ENCODE results near the gene PLCB2. TPM values are rescaled to one million over a fixed set of nuclear protein-coding genes. Genes with fewer than 3 reads are reported as not detected.
A peak's percentile ranks its signal among the peaks of the same experiment; 100 is the strongest.

PLCB2 gene
- total and polyA plus RNA-seq, 2 donors = 26.5 to 125 TPM

GRCh38 chr15:40275954-40276353 is 31.8 kb downstream of the PLCB2 start:
- Histone ChIP-seq H3K27me3 (ENCODE audit: control insufficient read depth in 2 of 2, insufficient read depth in 1 of 2, low read length in 1 of 2) (peaks cover 29 to 52% of the 10 kb centered on the region in 2 donors), H3K36me3 (ENCODE audit: control insufficient read depth in 2 of 2, insufficient read depth in 2 of 2, low read length in 1 of 2) (no peaks in the 10 kb centered on the region), H3K4me1 (ENCODE audit: control insufficient read depth in 2 of 2, insufficient read depth in 2 of 2, low read length in 2 of 2) (peaks cover 0 to 21% of the 10 kb centered on the region in 2 donors), H3K4me3 (ENCODE audit: low read length in 2 of 2) (no peak overlapping the region), H3K27ac (ENCODE audit: low read depth in 1 of 2, low read length in 1 of 2) (no peak overlapping the region), H3K9me3 (ENCODE audit: control insufficient read depth in 2 of 2, insufficient read depth in 1 of 2, low read length in 1 of 2) (no peaks in the 10 kb centered on the region)
- 99% methylated on average over 7 of the region's 7 CpGs for WGBS
- no peak for DNase-seq (ENCODE audit: low read depth in 6 of 9, low spot score in 9 of 9)

GRCh38 chr15:40275523-40275922 is 32.2 kb downstream of the PLCB2 start:
- no peak overlapping the region for H3K27ac ChIP-seq (ENCODE audit: low read depth in 1 of 2, low read length in 1 of 2)
- peaks cover 0 to 19% of the 10 kb centered on the region in 2 donors for H3K4me1 ChIP-seq (ENCODE audit: control insufficient read depth in 2 of 2, insufficient read depth in 2 of 2, low read length in 2 of 2)
- peaks cover 24 to 48% of the 10 kb centered on the region in 2 donors for H3K27me3 ChIP-seq (ENCODE audit: control insufficient read depth in 2 of 2, insufficient read depth in 1 of 2, low read length in 1 of 2)
- no peaks in the 10 kb centered on the region for H3K9me3 ChIP-seq (ENCODE audit: control insufficient read depth in 2 of 2, insufficient read depth in 1 of 2, low read length in 1 of 2)
- no peak overlapping the region for H3K4me3 ChIP-seq (ENCODE audit: low read length in 2 of 2)
- no peak for DNase-seq (ENCODE audit: low read depth in 6 of 9, low spot score in 9 of 9)
- 78% methylated on average over 5 of the region's 5 CpGs for WGBS
- no peaks in the 10 kb centered on the region for H3K36me3 ChIP-seq (ENCODE audit: control insufficient read depth in 2 of 2, insufficient read depth in 2 of 2, low read length in 1 of 2)

DNA sequence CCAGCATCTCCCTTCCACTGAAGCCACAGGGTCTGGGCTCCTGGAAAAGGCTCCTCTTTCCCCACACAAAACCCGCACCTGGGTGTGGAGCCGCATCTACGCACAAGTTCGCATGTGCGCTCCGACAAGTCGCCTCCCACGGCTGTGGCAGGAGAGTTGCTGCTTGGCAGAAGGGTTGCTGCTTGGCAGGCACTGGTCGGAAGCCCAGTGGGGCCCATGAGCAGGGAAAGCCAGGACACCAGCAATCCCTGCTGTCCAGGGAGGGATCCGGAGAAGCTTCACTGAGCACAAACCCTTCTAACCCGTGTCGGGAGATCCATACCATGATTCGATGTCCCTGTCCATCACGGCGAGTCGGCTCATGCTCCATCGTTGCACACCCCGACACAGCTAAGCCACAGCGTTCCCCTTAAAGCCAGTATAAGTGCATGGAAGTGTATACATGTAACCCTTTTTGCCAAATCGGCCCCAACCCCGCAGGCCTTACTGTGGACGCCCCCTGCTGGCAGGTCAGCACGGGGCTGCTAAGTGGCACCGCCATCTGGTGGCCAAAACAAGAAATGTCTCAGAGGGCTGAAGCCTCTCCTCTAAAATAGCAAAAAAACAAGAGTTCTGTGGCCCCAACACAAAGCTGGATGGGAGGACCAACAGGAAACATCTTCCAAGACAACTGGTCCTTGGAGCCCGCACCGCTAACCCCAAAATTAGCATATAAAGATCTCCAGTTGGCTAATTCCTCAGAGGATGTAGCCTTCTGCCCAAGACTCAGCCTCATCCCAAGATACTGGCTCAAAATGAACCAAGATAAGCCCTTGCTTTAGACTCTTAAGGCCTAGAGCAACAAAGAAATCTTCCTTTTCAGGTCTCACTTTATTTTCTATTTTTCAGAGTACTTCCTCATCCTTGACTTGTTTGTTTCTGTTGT is 33.1 kb downstream of the PLCB2 start:
- Histone ChIP-seq H3K36me3 (ENCODE audit: control insufficient read depth in 2 of 2, insufficient read depth in 2 of 2, low read length in 1 of 2) (no peaks in the 10 kb centered on the region), H3K27me3 (ENCODE audit: control insufficient read depth in 2 of 2, insufficient read depth in 1 of 2, low read length in 1 of 2) (peaks cover 15 to 39% of the 10 kb centered on the region in 2 donors), H3K9me3 (ENCODE audit: control insufficient read depth in 2 of 2, insufficient read depth in 1 of 2, low read length in 1 of 2) (no peaks in the 10 kb centered on the region), H3K4me1 (ENCODE audit: control insufficient read depth in 2 of 2, insufficient read depth in 2 of 2, low read length in 2 of 2) (peaks cover 0 to 18% of the 10 kb centered on the region in 2 donors), H3K4me3 (ENCODE audit: low read length in 2 of 2) (no peak overlapping the region), H3K27ac (ENCODE audit: low read depth in 1 of 2, low read length in 1 of 2) (no peak overlapping the region)
- DNase-seq (ENCODE audit: low read depth in 6 of 9, low spot score in 9 of 9) = peak; percentile 64 to 90 (median 81)
- WGBS = 59% methylated on average over 26 of the region's 26 CpGs

- Histone ChIP-seq H3K27me3 (ENCODE audit: control insufficient read depth in 2 of 2, insufficient read depth in 1 of 2, low read length in 1 of 2) (peaks cover 7 to 27% of the 10 kb centered on the region in 2 donors), H3K4me3 (ENCODE audit: low read length in 2 of 2) (no peak overlapping the region), H3K4me1 (ENCODE audit: control insufficient read depth in 2 of 2, insufficient read depth in 2 of 2, low read length in 2 of 2) (peaks cover 0 to 12% of the 10 kb centered on the region in 2 donors), H3K36me3 (ENCODE audit: control insufficient read depth in 2 of 2, insufficient read depth in 2 of 2, low read length in 1 of 2) (no peaks in the 10 kb centered on the region), H3K27ac (ENCODE audit: low read depth in 1 of 2, low read length in 1 of 2) (no peak overlapping the region), H3K9me3 (ENCODE audit: control insufficient read depth in 2 of 2, insufficient read depth in 1 of 2, low read length in 1 of 2) (no peaks in the 10 kb centered on the region)
- 95% methylated on average over 9 of the region's 9 CpGs for whole genome bisulfite sequencing
- no peak for DNase-seq (ENCODE audit: low read depth in 6 of 9, low spot score in 9 of 9)
Measured at GRCh38 chr15:40273428-40273827, 34.3 kb downstream of the PLCB2 start.

DNA sequence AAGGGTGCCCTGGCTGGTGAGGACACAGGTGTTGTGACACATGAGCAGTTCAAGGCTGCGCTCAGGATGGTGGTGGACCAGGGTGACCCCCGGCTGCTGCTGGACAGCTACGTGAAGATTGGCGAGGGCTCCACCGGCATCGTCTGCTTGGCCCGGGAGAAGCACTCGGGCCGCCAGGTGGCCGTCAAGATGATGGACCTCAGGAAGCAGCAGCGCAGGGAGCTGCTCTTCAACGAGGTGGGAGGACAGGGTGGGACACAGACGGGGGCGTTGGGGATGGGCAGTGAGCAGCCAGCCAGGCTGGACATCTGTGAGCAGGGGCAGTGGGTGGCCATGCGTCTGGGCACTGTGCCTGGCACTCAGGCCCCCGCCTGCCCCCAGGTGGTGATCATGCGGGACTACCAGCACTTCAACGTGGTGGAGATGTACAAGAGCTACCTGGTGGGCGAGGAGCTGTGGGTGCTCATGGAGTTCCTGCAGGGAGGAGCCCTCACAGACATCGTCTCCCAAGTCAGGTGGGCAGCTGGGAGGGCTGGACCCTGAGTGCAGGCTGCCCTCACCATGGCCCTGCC is 35.2 kb downstream of the PLCB2 start:
- H3K36me3 ChIP-seq (ENCODE audit: control insufficient read depth in 2 of 2, insufficient read depth in 2 of 2, low read length in 1 of 2) = no peaks in the 10 kb centered on the region
- H3K4me3 ChIP-seq (ENCODE audit: low read length in 2 of 2) = no peak overlapping the region
- no peak overlapping the region for H3K27ac ChIP-seq (ENCODE audit: low read depth in 1 of 2, low read length in 1 of 2)
- DNase-seq (ENCODE audit: low read depth in 6 of 9, low spot score in 9 of 9) = no peak
- no peaks in the 10 kb centered on the region for H3K9me3 ChIP-seq (ENCODE audit: control insufficient read depth in 2 of 2, insufficient read depth in 1 of 2, low read length in 1 of 2)
- 87% methylated on average over 20 of the region's 20 CpGs for WGBS
- H3K27me3 ChIP-seq (ENCODE audit: control insufficient read depth in 2 of 2, insufficient read depth in 1 of 2, low read length in 1 of 2) = peaks cover 0 to 19% of the 10 kb centered on the region in 2 donors
- peaks cover 0 to 8% of the 10 kb centered on the region in 2 donors for H3K4me1 ChIP-seq (ENCODE audit: control insufficient read depth in 2 of 2, insufficient read depth in 2 of 2, low read length in 2 of 2)

- no peaks in the 10 kb centered on the region for H3K36me3 ChIP-seq (ENCODE audit: control insufficient read depth in 2 of 2, insufficient read depth in 2 of 2, low read length in 1 of 2)
- no peak overlapping the region for H3K4me3 ChIP-seq (ENCODE audit: low read length in 2 of 2)
- WGBS = 97% methylated on average over 25 of the region's 25 CpGs
- peaks cover 0 to 12% of the 10 kb centered on the region in 2 donors for H3K27me3 ChIP-seq (ENCODE audit: control insufficient read depth in 2 of 2, insufficient read depth in 1 of 2, low read length in 1 of 2)
- peaks cover 0 to 2% of the 10 kb centered on the region in 2 donors for H3K4me1 ChIP-seq (ENCODE audit: control insufficient read depth in 2 of 2, insufficient read depth in 2 of 2, low read length in 2 of 2)
- H3K27ac ChIP-seq (ENCODE audit: low read depth in 1 of 2, low read length in 1 of 2) = no peak overlapping the region
- no peak for DNase-seq (ENCODE audit: low read depth in 6 of 9, low spot score in 9 of 9)
- H3K9me3 ChIP-seq (ENCODE audit: control insufficient read depth in 2 of 2, insufficient read depth in 1 of 2, low read length in 1 of 2) = no peaks in the 10 kb centered on the region
Measured at GRCh38 chr15:40271685-40272484, 35.9 kb downstream of the PLCB2 start.

- no peaks in the 10 kb centered on the region for H3K36me3 ChIP-seq (ENCODE audit: control insufficient read depth in 2 of 2, insufficient read depth in 2 of 2, low read length in 1 of 2)
- no peaks in the 10 kb centered on the region for H3K27me3 ChIP-seq (ENCODE audit: control insufficient read depth in 2 of 2, insufficient read depth in 1 of 2, low read length in 1 of 2)
- peak in 1 of 9 donors; percentile 31 for DNase-seq (ENCODE audit: low read depth in 6 of 9, low spot score in 9 of 9)
- no peaks in the 10 kb centered on the region for H3K9me3 ChIP-seq (ENCODE audit: control insufficient read depth in 2 of 2, insufficient read depth in 1 of 2, low read length in 1 of 2)
- H3K4me1 ChIP-seq (ENCODE audit: control insufficient read depth in 2 of 2, insufficient read depth in 2 of 2, low read length in 2 of 2) = no peaks in the 10 kb centered on the region
- H3K27ac ChIP-seq (ENCODE audit: low read depth in 1 of 2, low read length in 1 of 2) = no peak overlapping the region
- WGBS = 92% methylated on average over 11 of the region's 11 CpGs
- H3K4me3 ChIP-seq (ENCODE audit: low read length in 2 of 2) = no peak overlapping the region
Measured at GRCh38 chr15:40270246-40270995, 37.3 kb downstream of the PLCB2 start.

DNA sequence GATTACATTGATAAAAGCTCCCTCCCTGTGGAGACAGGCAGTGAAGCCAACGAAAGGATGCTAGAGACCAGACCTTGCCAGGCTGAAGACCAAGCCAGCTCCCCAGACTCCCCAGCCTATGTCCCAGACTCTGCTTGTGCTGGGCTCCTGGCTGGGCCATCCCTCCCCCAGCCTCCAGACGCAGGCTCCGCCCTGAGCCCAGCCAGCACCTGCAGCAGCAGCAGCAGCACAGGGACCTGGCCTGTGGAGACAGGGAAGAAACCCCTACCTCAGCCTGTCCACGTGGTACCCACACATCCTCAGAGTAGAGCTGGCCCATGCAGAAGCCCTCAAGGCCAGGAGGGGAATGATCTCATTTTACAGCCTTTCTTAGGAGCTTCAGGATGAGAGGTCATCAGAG is 38.1 kb downstream of the PLCB2 start:
- no peaks in the 10 kb centered on the region for H3K27me3 ChIP-seq (ENCODE audit: control insufficient read depth in 2 of 2, insufficient read depth in 1 of 2, low read length in 1 of 2)
- H3K36me3 ChIP-seq (ENCODE audit: control insufficient read depth in 2 of 2, insufficient read depth in 2 of 2, low read length in 1 of 2) = no peaks in the 10 kb centered on the region
- WGBS = 81% methylated on average over 4 of the region's 4 CpGs
- no peaks in the 10 kb centered on the region for H3K4me1 ChIP-seq (ENCODE audit: control insufficient read depth in 2 of 2, insufficient read depth in 2 of 2, low read length in 2 of 2)
- no peak overlapping the region for H3K4me3 ChIP-seq (ENCODE audit: low read length in 2 of 2)
- DNase-seq (ENCODE audit: low read depth in 6 of 9, low spot score in 9 of 9) = no peak
- no peak overlapping the region for H3K27ac ChIP-seq (ENCODE audit: low read depth in 1 of 2, low read length in 1 of 2)
- H3K9me3 ChIP-seq (ENCODE audit: control insufficient read depth in 2 of 2, insufficient read depth in 1 of 2, low read length in 1 of 2) = no peaks in the 10 kb centered on the region

All from thymus (tissue), 11 donors.